Measurements from ENCODE around the gene ZBTB7B.
A peak's percentile ranks its signal among the peaks of the same experiment; 100 is the strongest.

ZBTB7B gene

DNA sequence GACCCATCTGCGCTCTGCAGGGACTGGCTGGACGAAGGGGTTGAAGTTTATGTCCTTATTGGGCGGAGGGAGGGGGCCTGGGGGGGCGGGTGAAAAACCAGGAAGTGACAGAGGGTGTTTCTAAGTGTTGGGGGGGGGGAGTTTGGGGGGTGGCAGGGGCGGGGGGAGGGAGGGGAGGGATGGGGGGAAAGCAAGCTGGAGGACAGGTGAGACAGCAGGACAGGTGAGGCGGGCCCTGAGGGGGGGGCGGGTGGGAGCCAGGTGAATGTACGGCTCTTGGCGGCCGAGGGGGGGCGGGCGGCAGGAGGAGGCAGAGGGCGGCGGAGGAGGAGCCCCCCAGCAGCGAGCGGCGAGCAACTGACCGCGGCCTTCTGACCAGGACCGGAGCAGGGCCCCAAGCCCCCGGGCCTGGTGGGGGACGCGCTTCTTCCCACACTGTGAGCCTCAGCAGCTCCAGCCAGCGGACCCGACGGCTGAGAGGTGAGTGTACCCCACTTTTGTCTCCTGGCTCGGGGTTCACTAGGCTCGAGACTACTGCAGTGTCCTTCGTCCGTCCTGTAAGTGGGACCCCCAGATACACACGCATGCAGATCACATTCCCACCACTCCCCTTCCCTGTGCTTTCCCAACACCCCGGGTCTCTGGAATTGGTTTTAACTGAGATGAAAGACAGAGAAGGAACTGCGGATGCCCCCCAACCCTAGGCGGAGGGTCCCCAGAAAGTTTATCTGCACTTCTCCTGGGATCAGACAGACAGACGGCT lies at the start of gene ZBTB7B:
Gene ZBTB7B, plus strand, starts transcription at position 339 of the 763 bp plus-strand sequence. CDS start 11,859 bp downstream, outside the sequence.
- peak within 1 kb of the TSS; percentile 93 for H3K4me3 ChIP-seq (replicated peaks; ENCODE audit: low read depth, low read length)
- TF ChIP-seq, protein P1, sequence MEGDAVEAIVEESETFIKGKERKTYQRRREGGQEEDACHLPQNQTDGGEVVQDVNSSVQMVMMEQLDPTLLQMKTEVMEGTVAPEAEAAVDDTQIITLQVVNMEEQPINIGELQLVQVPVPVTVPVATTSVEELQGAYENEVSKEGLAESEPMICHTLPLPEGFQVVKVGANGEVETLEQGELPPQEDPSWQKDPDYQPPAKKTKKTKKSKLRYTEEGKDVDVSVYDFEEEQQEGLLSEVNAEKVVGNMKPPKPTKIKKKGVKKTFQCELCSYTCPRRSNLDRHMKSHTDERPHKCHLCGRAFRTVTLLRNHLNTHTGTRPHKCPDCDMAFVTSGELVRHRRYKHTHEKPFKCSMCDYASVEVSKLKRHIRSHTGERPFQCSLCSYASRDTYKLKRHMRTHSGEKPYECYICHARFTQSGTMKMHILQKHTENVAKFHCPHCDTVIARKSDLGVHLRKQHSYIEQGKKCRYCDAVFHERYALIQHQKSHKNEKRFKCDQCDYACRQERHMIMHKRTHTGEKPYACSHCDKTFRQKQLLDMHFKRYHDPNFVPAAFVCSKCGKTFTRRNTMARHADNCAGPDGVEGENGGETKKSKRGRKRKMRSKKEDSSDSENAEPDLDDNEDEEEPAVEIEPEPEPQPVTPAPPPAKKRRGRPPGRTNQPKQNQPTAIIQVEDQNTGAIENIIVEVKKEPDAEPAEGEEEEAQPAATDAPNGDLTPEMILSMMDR (IDR thresholded peaks at IDR 0.05; ENCODE audit: low read depth, low read length, missing control alignments), result no peak
- DNase-seq (ENCODE audit: extremely low read depth, low read depth), result no peak

- H3K4me3 ChIP-seq (replicated peaks; ENCODE audit: low read depth, low read length), result no peak overlapping the region
- TF ChIP-seq, protein P1 (IDR thresholded peaks at IDR 0.05; ENCODE audit: low read depth, low read length, missing control alignments), result no peak
- no peak for DNase-seq (ENCODE audit: extremely low read depth, low read depth)
Measured at GRCh38 chr1:154953611-154954038, 49.0 kb upstream of the ZBTB7B start.

- TF ChIP-seq, protein P1 (IDR thresholded peaks at IDR 0.05; ENCODE audit: low read depth, low read length, missing control alignments), result no peak
- H3K4me3 ChIP-seq (replicated peaks; ENCODE audit: low read depth, low read length), result no peak overlapping the region; the same call in 1 of the 2 replicates
Measured at GRCh38 chr1:154954541-154954940, 48.1 kb upstream of the ZBTB7B start.

DNA sequence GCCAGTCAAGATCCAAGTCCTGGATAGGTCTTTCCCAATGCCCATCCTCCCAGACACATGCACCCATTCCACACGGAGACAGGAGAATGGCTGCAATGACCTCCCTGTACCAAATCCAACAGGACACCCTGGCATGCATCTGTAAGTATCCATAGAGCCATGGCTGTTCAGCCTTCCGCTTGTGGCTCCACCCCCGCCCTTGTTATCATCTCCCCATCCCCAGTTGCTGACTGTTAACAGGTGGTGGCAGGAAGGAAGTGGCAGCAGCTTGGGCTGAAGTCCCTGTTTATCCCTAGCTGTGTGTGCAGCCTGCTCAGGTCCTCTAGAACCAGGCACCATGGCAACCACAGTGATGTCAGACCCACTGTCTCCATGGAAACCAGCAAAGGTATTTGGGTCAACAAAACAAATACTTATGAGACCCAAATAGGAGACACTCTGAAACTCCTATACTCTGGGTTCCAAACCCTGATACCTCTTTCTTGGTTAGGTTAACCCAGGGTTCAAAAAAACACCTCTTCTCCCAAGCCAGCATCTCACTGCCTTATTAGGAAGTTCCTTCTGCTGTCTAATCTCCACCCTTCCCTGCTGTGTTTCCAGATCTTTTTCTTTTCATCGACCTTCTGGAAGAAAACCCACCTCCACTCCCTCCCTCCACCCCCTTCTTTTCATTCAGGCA lies 47.4 kb upstream of the ZBTB7B start:
- peak overlapping the region; percentile 54 for H3K4me3 ChIP-seq (replicated peaks; ENCODE audit: low read depth, low read length)
- no peak for DNase-seq (ENCODE audit: extremely low read depth, low read depth)
- TF ChIP-seq, protein P1 (IDR thresholded peaks at IDR 0.05; ENCODE audit: low read depth, low read length, missing control alignments), result no peak

More at GRCh38 chr1:154954541-154954940, 48.1 kb upstream of the ZBTB7B start:
- no peak for DNase-seq (ENCODE audit: extremely low read depth, low read depth)

- TF ChIP-seq, protein P1 (IDR thresholded peaks at IDR 0.05; ENCODE audit: low read depth, low read length, missing control alignments), result peak; percentile 27
- H3K4me3 ChIP-seq (replicated peaks; ENCODE audit: low read depth, low read length), result peak within 1 kb of the TSS; percentile 54
- peak; percentile 83 for DNase-seq (ENCODE audit: extremely low read depth, low read depth)
Measured at GRCh38 chr1:154955718-154956543, 46.7 kb upstream of the ZBTB7B start, which contains the start of gene PBXIP1. Gene PBXIP1 (minus strand): TSS chr1:154956099. CDS start chr1:154953721, 2,378 bp downstream.

- peak overlapping the region; percentile 54 for H3K4me3 ChIP-seq (replicated peaks; ENCODE audit: low read depth, low read length)
- TF ChIP-seq, protein P1 (IDR thresholded peaks at IDR 0.05; ENCODE audit: low read depth, low read length, missing control alignments), result no peak
- DNase-seq (ENCODE audit: extremely low read depth, low read depth), result no peak
Measured at GRCh38 chr1:154956544-154956941, 46.1 kb upstream of the ZBTB7B start.

Data from HFF-Myc (cell line).